Effector memory CD4-positive, alpha-beta T cell (primary cell): ENCODE measurements around the gene STK17B.

Source experiments
- DNase-seq, 3 donors: peaks; one replicate each; pipeline ENCODE4 v3.0.0-alpha.2; 2020
- H3K27ac ChIP-seq: 2 replicates; pipeline ENCODE4 v1.7.0; 2013; ENCODE audit warnings: mild to moderate bottlenecking, low read length, moderate library complexity; ENCODE audit not compliant: insufficient read depth, poor library complexity, severe bottlenecking
- H3K27me3 ChIP-seq: replicated peaks from 2 replicates; pipeline ENCODE4 v1.7.0; 2013; ENCODE audit warnings: mild to moderate bottlenecking, low read length; ENCODE audit not compliant: insufficient read depth, control insufficient read depth, poor library complexity, severe bottlenecking
- H3K36me3 ChIP-seq: 2 replicates; pipeline ENCODE4 v1.7.0; 2013; ENCODE audit warnings: mild to moderate bottlenecking, low read length, moderate library complexity; ENCODE audit not compliant: control insufficient read depth, insufficient read depth
- H3K4me1 ChIP-seq: 2 replicates; pipeline ENCODE4 v1.7.0; 2013; ENCODE audit warnings: low read length, mild to moderate bottlenecking; ENCODE audit not compliant: control insufficient read depth, insufficient read depth, poor library complexity, severe bottlenecking
- H3K4me3 ChIP-seq: 2 replicates; pipeline ENCODE4 v1.7.0; 2013; ENCODE audit warnings: low read length, low read depth, mild to moderate bottlenecking; ENCODE audit not compliant: insufficient read depth, poor library complexity, severe bottlenecking
- H3K9me3 ChIP-seq: 2 replicates; pipeline ENCODE4 v1.7.0; 2013; ENCODE audit warnings: mild to moderate bottlenecking, low read length, moderate library complexity; ENCODE audit not compliant: control insufficient read depth

STK17B gene

DNA sequence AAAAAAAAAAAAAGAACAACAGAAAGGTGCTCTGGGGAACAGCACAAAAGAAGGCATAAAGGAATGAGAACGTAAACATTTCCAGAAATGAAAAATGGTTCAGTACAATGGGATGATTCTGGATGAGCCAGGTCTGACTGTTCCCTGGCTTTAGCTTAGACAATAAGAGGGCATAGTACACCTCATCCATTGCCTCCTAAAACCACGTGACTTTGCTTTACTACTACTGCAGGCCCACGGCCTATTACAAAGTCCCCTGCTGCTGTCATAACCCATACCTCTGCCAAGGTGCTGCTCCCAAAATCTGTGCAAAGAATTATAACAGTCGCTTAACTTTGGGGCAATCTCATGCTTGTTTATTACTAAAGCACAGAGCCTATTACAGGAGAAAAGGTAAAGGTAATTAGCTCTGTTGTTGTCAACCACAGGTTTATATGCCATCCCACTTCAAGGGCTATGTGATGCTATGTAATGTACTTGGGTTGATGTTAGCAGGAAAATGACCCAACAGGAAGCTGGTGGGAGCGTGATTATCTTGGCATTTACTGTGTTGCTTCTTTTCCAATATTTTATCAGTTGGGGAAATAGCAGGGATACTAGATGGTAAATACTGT is 26.8 kb downstream of the STK17B start:
- H3K4me1 ChIP-seq = peaks cover 36% of the 10 kb centered on the region
- DNase-seq = no peak
- H3K9me3 ChIP-seq = no peaks in the 10 kb centered on the region
- H3K27me3 ChIP-seq = no peaks in the 10 kb centered on the region
- peak overlapping the region; percentile 29 for H3K27ac ChIP-seq
- H3K4me3 ChIP-seq = no peak overlapping the region
- peaks cover 75% of the 10 kb centered on the region for H3K36me3 ChIP-seq

GRCh38 chr2:196143730-196144131 is 27.6 kb downstream of the STK17B start:
- Histone ChIP-seq H3K4me3 (no peak overlapping the region), H3K4me1 (peaks cover 28% of the 10 kb centered on the region), H3K27me3 (no peaks in the 10 kb centered on the region), H3K36me3 (peaks cover 77% of the 10 kb centered on the region), H3K9me3 (no peaks in the 10 kb centered on the region), H3K27ac (no peak overlapping the region)
- DNase-seq = no peak

DNA sequence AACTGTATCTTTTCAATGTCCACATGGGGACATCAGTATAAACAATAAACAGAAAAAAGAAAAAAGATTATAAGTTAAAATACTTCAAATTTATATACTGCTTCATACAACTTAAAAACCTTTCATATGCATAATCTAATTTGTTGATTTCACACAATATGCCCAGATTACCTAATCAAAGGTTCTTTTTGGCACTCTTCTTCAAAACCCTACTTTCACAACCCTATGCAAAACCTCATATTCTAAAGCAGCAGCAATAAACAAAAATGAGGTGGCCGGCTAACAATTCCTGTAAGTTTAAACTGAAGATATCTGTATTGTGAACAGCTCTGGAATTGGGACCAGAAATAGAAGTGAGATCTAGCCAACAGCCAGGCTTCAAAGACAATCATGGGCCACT is 28.6 kb downstream of the STK17B start:
- H3K4me3 ChIP-seq = no peak overlapping the region
- peaks cover 28% of the 10 kb centered on the region for H3K4me1 ChIP-seq
- H3K27me3 ChIP-seq = no peaks in the 10 kb centered on the region
- H3K27ac ChIP-seq = no peak overlapping the region
- H3K9me3 ChIP-seq = no peaks in the 10 kb centered on the region
- peaks cover 86% of the 10 kb centered on the region for H3K36me3 ChIP-seq
- no peak for DNase-seq

GRCh38 chr2:196140213-196140612 is 31.2 kb downstream of the STK17B start:
- no peaks in the 10 kb centered on the region for H3K9me3 ChIP-seq
- no peaks in the 10 kb centered on the region for H3K27me3 ChIP-seq
- H3K4me1 ChIP-seq = peaks cover 10% of the 10 kb centered on the region
- peaks cover 87% of the 10 kb centered on the region for H3K36me3 ChIP-seq
- H3K27ac ChIP-seq = peak overlapping the region; percentile 40
- DNase-seq = no peak
- no peak overlapping the region for H3K4me3 ChIP-seq

GRCh38 chr2:196137271-196137670 is 34.1 kb downstream of the STK17B start:
- H3K36me3 ChIP-seq = peaks cover 74% of the 10 kb centered on the region

DNA sequence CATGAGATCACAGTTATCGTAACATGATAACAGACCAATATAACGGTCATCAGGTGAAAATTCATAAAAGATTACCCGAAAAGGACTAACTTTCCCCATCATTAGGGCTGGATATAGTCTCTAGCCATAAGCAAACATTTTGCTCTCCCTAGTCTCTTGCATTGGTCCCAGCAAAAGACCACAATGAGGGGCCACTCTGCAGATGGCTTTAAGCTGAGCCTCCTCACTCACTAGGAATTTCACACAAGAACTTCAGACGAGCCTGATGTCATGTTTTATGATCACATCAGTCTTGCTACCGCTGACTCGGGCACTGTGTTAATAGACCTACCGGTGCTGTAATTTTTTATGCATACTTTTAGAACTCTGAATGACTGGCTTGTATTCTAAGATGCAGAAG is 35.2 kb downstream of the STK17B start:
- peaks cover 4% of the 10 kb centered on the region for H3K4me1 ChIP-seq
- no peak overlapping the region for H3K27ac ChIP-seq
- H3K4me3 ChIP-seq = no peak overlapping the region
- H3K9me3 ChIP-seq = peaks cover 18% of the 10 kb centered on the region
- DNase-seq = no peak
- H3K27me3 ChIP-seq = no peaks in the 10 kb centered on the region
- H3K36me3 ChIP-seq = peaks cover 67% of the 10 kb centered on the region

More at GRCh38 chr2:196137271-196137670, 34.1 kb downstream of the STK17B start:
- Histone ChIP-seq H3K4me1 (peaks cover 4% of the 10 kb centered on the region), H3K9me3 (peaks cover 6% of the 10 kb centered on the region), H3K27ac (no peak overlapping the region), H3K27me3 (no peaks in the 10 kb centered on the region), H3K4me3 (no peak overlapping the region)
- DNase-seq = no peak

DNA sequence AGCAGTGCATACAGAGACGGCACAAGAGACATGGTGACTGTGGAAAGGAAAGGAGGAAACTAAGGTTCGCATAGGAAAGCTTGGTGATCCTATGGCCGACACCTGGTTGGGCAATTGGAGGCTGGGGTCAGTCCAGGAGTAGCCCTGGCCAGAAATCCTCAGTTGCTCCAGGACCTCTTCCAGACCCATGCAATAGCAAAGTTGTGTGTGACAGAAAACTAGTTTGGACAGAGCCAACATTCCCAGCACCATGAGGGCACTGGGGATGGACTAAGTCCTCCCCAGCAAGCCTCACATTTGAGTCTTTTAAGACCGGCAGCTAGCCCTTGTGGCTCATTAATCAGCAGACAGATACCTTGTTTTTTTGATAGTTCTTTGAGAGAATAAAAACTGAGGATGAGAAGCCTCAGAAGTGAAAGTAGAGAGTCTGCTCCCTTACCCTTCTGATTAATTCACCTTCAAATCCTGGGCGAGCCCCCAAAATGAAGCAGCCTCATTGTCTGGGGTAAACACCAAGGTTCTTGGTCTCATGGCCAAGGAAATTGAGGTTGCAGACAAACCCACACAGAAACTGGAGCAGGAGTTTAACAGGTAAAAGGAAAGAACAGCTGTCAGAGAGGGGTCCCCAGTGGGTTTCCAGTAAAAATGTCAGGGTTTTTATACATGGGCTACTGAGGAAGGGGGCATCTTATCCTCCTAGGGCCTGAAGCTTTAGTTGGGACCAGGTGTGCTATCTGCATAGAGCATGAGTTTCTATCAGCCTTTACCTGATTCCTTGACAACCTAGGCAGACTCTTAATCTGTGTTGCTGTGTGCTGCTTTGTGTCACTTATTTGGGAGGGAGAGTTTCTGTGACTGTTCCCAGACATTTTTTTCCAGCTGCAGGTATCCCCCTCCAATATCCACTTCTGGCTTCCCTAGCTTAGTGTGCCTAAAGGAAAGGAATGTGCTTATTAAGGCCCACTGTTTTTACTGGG is 39.1 kb downstream of the STK17B start:
- peaks cover 28% of the 10 kb centered on the region for H3K36me3 ChIP-seq
- DNase-seq = peak; percentile 12 to 25 (median 13)

GRCh38 chr2:196131384-196131937 is 39.9 kb downstream of the STK17B start:
- Histone ChIP-seq H3K4me1 (no peaks in the 10 kb centered on the region), H3K4me3 (no peak overlapping the region), H3K27ac (peak overlapping the region; percentile 49), H3K9me3 (peaks cover 36% of the 10 kb centered on the region), H3K27me3 (no peaks in the 10 kb centered on the region), H3K36me3 (peaks cover 20% of the 10 kb centered on the region)
- DNase-seq = peak; percentile 37 to 45 (median 42)

More for the DNA sequence above, 39.1 kb downstream of the STK17B start:
- peaks cover 36% of the 10 kb centered on the region for H3K9me3 ChIP-seq
- no peaks in the 10 kb centered on the region for H3K27me3 ChIP-seq
- H3K27ac ChIP-seq = peak overlapping the region; percentile 42
- no peaks in the 10 kb centered on the region for H3K4me1 ChIP-seq
- H3K4me3 ChIP-seq = no peak overlapping the region

GRCh38 chr2:196130039-196130825 is 41.1 kb downstream of the STK17B start:
- Histone ChIP-seq H3K36me3 (peaks cover 11% of the 10 kb centered on the region), H3K9me3 (peaks cover 36% of the 10 kb centered on the region)
- no peak for DNase-seq

More at GRCh38 chr2:196130039-196130825, 41.1 kb downstream of the STK17B start:
- H3K4me1 ChIP-seq = no peaks in the 10 kb centered on the region
- H3K27me3 ChIP-seq = no peaks in the 10 kb centered on the region
- no peak overlapping the region for H3K27ac ChIP-seq
- H3K4me3 ChIP-seq = no peak overlapping the region
